Measurements from ENCODE around the gene ENDOU.

DNA sequence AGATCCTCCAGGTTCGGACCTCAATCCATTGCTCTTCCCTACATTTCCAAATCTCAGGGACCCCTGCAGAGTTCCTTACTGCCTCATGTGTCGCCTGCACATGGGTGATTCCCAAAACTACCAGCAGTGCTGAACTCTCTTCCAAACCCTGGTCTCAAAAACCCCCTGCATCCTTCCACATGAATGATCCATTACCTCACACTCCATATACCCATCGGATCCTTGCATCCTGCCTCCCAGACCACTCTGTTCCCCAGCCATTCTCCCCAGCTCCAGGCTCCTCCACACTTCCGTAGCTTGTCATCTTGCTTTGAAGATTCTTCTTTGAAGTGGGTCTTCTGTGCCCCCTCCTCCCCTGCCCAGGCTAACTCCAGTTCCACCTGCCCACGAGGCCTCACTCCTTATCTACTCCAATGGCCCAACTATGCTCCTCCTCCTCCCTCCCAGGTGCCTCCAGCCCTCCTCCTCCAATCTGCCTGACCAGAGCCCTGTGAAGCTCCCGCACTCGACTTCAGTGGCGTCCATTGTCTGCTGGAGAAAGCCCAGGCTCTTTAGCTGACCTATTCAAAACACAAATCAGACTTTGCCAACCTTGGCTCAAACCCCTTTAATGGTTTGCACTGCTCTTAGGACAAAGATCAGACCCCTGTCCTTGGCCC is 19.6 kb upstream of the ENDOU start:
- TF ChIP-seq, protein P1, sequence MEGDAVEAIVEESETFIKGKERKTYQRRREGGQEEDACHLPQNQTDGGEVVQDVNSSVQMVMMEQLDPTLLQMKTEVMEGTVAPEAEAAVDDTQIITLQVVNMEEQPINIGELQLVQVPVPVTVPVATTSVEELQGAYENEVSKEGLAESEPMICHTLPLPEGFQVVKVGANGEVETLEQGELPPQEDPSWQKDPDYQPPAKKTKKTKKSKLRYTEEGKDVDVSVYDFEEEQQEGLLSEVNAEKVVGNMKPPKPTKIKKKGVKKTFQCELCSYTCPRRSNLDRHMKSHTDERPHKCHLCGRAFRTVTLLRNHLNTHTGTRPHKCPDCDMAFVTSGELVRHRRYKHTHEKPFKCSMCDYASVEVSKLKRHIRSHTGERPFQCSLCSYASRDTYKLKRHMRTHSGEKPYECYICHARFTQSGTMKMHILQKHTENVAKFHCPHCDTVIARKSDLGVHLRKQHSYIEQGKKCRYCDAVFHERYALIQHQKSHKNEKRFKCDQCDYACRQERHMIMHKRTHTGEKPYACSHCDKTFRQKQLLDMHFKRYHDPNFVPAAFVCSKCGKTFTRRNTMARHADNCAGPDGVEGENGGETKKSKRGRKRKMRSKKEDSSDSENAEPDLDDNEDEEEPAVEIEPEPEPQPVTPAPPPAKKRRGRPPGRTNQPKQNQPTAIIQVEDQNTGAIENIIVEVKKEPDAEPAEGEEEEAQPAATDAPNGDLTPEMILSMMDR (IDR thresholded peaks at IDR 0.05), result no peak
- TF ChIP-seq, protein P2, sequence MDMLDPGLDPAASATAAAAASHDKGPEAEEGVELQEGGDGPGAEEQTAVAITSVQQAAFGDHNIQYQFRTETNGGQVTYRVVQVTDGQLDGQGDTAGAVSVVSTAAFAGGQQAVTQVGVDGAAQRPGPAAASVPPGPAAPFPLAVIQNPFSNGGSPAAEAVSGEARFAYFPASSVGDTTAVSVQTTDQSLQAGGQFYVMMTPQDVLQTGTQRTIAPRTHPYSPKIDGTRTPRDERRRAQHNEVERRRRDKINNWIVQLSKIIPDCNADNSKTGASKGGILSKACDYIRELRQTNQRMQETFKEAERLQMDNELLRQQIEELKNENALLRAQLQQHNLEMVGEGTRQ (IDR thresholded peaks at IDR 0.05), result no peak
- no peak for TF ChIP-seq POLR2A (IDR thresholded peaks at IDR 0.05; ENCODE audit: low read length)
- TF ChIP-seq REST (IDR thresholded peaks at IDR 0.05), result no peak
- no peak for TF ChIP-seq PHF8 (IDR thresholded peaks at IDR 0.05; ENCODE audit: borderline replicate concordance, low read depth)
- no peak for TF ChIP-seq EP300 (IDR thresholded peaks at IDR 0.05)
- TF ChIP-seq JUNB (IDR thresholded peaks at IDR 0.05), result no peak
- no peak for TF ChIP-seq MAFK (IDR thresholded peaks at IDR 0.05; ENCODE audit: partially characterized antibody)

Measured in A549 (cell line).